Measurements from ENCODE around the gene UBE2M. TPM values are rescaled to one million over a fixed set of nuclear protein-coding genes. Genes with fewer than 3 reads are reported as not detected.

UBE2M gene
- total RNA-seq, 1 experiment from 2014 or later = 127 TPM

DNA sequence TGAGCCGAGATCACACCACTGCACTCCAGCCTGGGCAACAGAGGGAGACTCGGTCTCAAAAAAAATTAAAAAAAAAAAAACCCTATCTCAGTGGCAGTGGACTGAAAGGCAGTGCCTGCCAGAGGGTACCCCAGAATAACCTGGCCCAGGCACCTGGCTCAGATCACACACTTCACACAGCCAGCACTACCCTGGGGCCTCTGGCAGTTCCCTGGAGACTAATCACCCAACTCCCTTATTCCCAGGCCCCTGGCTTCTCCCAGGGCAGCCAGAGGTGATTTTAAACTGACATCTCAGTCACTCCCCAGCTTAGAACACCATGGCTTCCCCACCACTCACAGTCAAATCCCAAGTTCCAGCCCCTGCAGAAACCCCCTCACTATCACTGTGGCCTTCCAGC lies 43.2 kb downstream of the UBE2M start:
- Mint-ChIP-seq H3K27me3 (ENCODE audit: low read depth) (peaks cover 3% of the 10 kb centered on the region), H3K27ac (peak overlapping the region; percentile 34 to 95 (median 83)), H3K36me3 (ENCODE audit: insufficient read depth in 1 of 3, low read depth in 3 of 3) (peaks cover 9 to 19% (median 13%) of the 10 kb centered on the region in 3 experiments; a peak in 6 of 7 replicates), H3K4me3 (peak overlapping the region; percentile 68 to 70), H3K4me1 (peaks cover 30 to 32% of the 10 kb centered on the region in 2 experiments), H3K9me3 (no peaks in the 10 kb centered on the region)
- no peak overlapping the region for H2BK15ac ChIP-seq (ENCODE audit: low read depth, low read length)
- WGBS (ENCODE audit: extremely low coverage, insufficient read length, low lambda C conversion rate) = no CpG with 5 or more reads among the region's 2 CpGs
- TF ChIP-seq CTCF (conservative IDR thresholded peaks at IDR 0.05) = no peak
- H3K4me1 ChIP-seq (ENCODE audit: insufficient read depth, low read length) = no peaks in the 10 kb centered on the region; the same call in 1 of the 2 replicates
- H3K23me2 ChIP-seq (ENCODE audit: insufficient read length, low read depth, low read length, poor library complexity, severe bottlenecking) = peaks cover 23% of the 10 kb centered on the region
- no peak overlapping the region for H3K14ac ChIP-seq (ENCODE audit: insufficient read depth, low read length)
- no peak overlapping the region for H4K5ac ChIP-seq (ENCODE audit: insufficient read length, low read depth, low read length)
- no peaks in the 10 kb centered on the region for H3K79me1 ChIP-seq (ENCODE audit: insufficient read depth, low read depth, low read length, poor library complexity, severe bottlenecking)
- H4K8ac ChIP-seq (replicated peaks; ENCODE audit: insufficient read length, low read depth, low read length) = no peak overlapping the region
- H3K56ac ChIP-seq (ENCODE audit: insufficient read length, low read depth, low read length) = no peak overlapping the region
- no peak overlapping the region for H3K4ac ChIP-seq (ENCODE audit: low read depth, low read length)
- no peak overlapping the region for H3K27ac ChIP-seq (ENCODE audit: insufficient read length, low read depth, low read length)
- H2BK20ac ChIP-seq (ENCODE audit: low read depth, low read length, poor library complexity, severe bottlenecking) = no peak overlapping the region
- H4K91ac ChIP-seq (ENCODE audit: insufficient read length, low read depth, low read length) = no peak overlapping the region
- no peaks in the 10 kb centered on the region for H3K9me3 ChIP-seq (ENCODE audit: control insufficient read depth, low read depth, low read length)
- no peak overlapping the region for H2BK5ac ChIP-seq (ENCODE audit: insufficient read length, low read length)
- no peaks in the 10 kb centered on the region for H4K20me1 ChIP-seq (ENCODE audit: control insufficient read depth, insufficient read depth, insufficient read length)
- H3K4me2 ChIP-seq (ENCODE audit: insufficient read depth, insufficient read length, low read length) = no peak overlapping the region
- H3T11ph ChIP-seq (ENCODE audit: low read length) = no peak overlapping the region
- H2AFZ ChIP-seq (ENCODE audit: low read length) = no peak overlapping the region
- H3K18ac ChIP-seq (ENCODE audit: insufficient read length, low read depth, low read length) = no peak overlapping the region
- no peak for DNase-seq
- H3K79me2 ChIP-seq (ENCODE audit: insufficient read depth, low read length) = peaks cover 2% of the 10 kb centered on the region; the same call in 1 of the 2 replicates
- no peak overlapping the region for H2BK120ac ChIP-seq (ENCODE audit: low read depth, low read length, poor library complexity, severe bottlenecking)
- H3K23ac ChIP-seq (ENCODE audit: insufficient read length, low read depth, low read length) = no peak overlapping the region
- no peak overlapping the region for H2BK12ac ChIP-seq (ENCODE audit: insufficient read length, low read depth, low read length)
- H2AK5ac ChIP-seq (ENCODE audit: insufficient read length, low read length) = no peak overlapping the region
- no peak overlapping the region for H3K9ac ChIP-seq (ENCODE audit: extremely low read depth, insufficient read length, low read length)
- no peaks in the 10 kb centered on the region for H3K27me3 ChIP-seq (ENCODE audit: insufficient read depth, low read length)

All from H9 (cell line).